ENCODE measurements around the gene MED19.

MED19 gene

GRCh38 chr11:57679396-57679795 lies 32.6 kb downstream of the MED19 start:
- no peaks in the 10 kb centered on the region for H3K9me3 ChIP-seq (ENCODE audit: severe bottlenecking)
- peaks cover 20% of the 10 kb centered on the region for H3K4me1 ChIP-seq (ENCODE audit: insufficient read depth, poor library complexity, severe bottlenecking)
- H3K36me3 ChIP-seq (ENCODE audit: low read depth): peaks cover 60% of the 10 kb centered on the region
- DNase-seq (ENCODE audit: low spot score) (no peak), ATAC-seq (ENCODE audit: low read depth) (peak; percentile 90)
- peak overlapping the region; percentile 59 for H3K27ac ChIP-seq (ENCODE audit: poor library complexity, severe bottlenecking)
- no peak for TF ChIP-seq CTCF (IDR thresholded peaks at IDR 0.05; ENCODE audit: poor library complexity, severe bottlenecking)
- H3K4me3 ChIP-seq (ENCODE audit: severe bottlenecking): no peak overlapping the region
- no peaks in the 10 kb centered on the region for H3K27me3 ChIP-seq (ENCODE audit: insufficient read depth, poor library complexity, severe bottlenecking)

GRCh38 chr11:57675176-57675941 lies 36.7 kb downstream of the MED19 start:
- Histone ChIP-seq H3K27ac (ENCODE audit: poor library complexity, severe bottlenecking) (no peak overlapping the region), H3K4me1 (ENCODE audit: insufficient read depth, poor library complexity, severe bottlenecking) (peaks cover 16% of the 10 kb centered on the region), H3K27me3 (ENCODE audit: insufficient read depth, poor library complexity, severe bottlenecking) (no peaks in the 10 kb centered on the region), H3K9me3 (ENCODE audit: severe bottlenecking) (no peaks in the 10 kb centered on the region), H3K36me3 (ENCODE audit: low read depth) (peaks cover 63% of the 10 kb centered on the region), H3K4me3 (ENCODE audit: severe bottlenecking) (no peak overlapping the region)
- ATAC-seq (ENCODE audit: low read depth): no peak
- TF ChIP-seq CTCF (IDR thresholded peaks at IDR 0.05; ENCODE audit: poor library complexity, severe bottlenecking): no peak
- DNase-seq (ENCODE audit: low spot score): no peak

- no peaks in the 10 kb centered on the region for H3K9me3 ChIP-seq (ENCODE audit: severe bottlenecking)
- TF ChIP-seq CTCF (IDR thresholded peaks at IDR 0.05; ENCODE audit: poor library complexity, severe bottlenecking): no peak
- ATAC-seq (ENCODE audit: low read depth): no peak
- peaks cover 63% of the 10 kb centered on the region for H3K36me3 ChIP-seq (ENCODE audit: low read depth)
- DNase-seq (ENCODE audit: low spot score): no peak
- H3K4me1 ChIP-seq (ENCODE audit: insufficient read depth, poor library complexity, severe bottlenecking): peaks cover 13% of the 10 kb centered on the region
- H3K4me3 ChIP-seq (ENCODE audit: severe bottlenecking): no peak overlapping the region
- no peaks in the 10 kb centered on the region for H3K27me3 ChIP-seq (ENCODE audit: insufficient read depth, poor library complexity, severe bottlenecking)
- H3K27ac ChIP-seq (ENCODE audit: poor library complexity, severe bottlenecking): no peak overlapping the region
Observed at GRCh38 chr11:57674251-57674650, 37.8 kb downstream of the MED19 start.

GRCh38 chr11:57668434-57668782 lies 43.6 kb downstream of the MED19 start:
- no peak for TF ChIP-seq CTCF (IDR thresholded peaks at IDR 0.05; ENCODE audit: poor library complexity, severe bottlenecking)
- ATAC-seq (ENCODE audit: low read depth): peak; percentile 10; the same call in 1 of the 3 replicates

More at GRCh38 chr11:57668434-57668782, 43.6 kb downstream of the MED19 start:
- DNase-seq (ENCODE audit: low spot score): no peak
- Histone ChIP-seq H3K9me3 (ENCODE audit: severe bottlenecking) (no peaks in the 10 kb centered on the region), H3K27ac (ENCODE audit: poor library complexity, severe bottlenecking) (peak overlapping the region; percentile 90), H3K4me1 (ENCODE audit: insufficient read depth, poor library complexity, severe bottlenecking) (peaks cover 16% of the 10 kb centered on the region), H3K27me3 (ENCODE audit: insufficient read depth, poor library complexity, severe bottlenecking) (no peaks in the 10 kb centered on the region), H3K4me3 (ENCODE audit: severe bottlenecking) (peak overlapping the region; percentile 83), H3K36me3 (ENCODE audit: low read depth) (peaks cover 26% of the 10 kb centered on the region)

All from RWPE2 (cell line).